PC-9 (cell line): ENCODE measurements around the gene ZNF580. TPM values are rescaled to one million over a fixed set of nuclear protein-coding genes. Genes with fewer than 3 reads are reported as not detected.
A peak's percentile ranks its signal among the peaks of the same experiment; 100 is the strongest.

Experiments used
- BruUV-seq: library from RNA; stranded (reverse); fragments of 400-500 nt; replicated peaks from 2 replicates; lab custom pipeline; 2021; lab: Mats Ljungman, UMichigan
- CTCF ChIA-PET: fragments of 300-600 bp; sonication (Branson Sonifier 250); formaldehyde crosslinking; loops from one replicate; lab custom pipeline; 2022; ENCODE audit warnings: antibody characterized with exemption; lab: Charles Lee
- POLR2A ChIA-PET: fragments of 300-600 bp; sonication (Branson Sonifier 250); formaldehyde crosslinking; loops from one replicate; lab custom pipeline; 2022; ENCODE audit warnings: antibody characterized with exemption; ENCODE audit not compliant: unreplicated experiment; lab: Charles Lee
- DNase-seq, 2 experiments: peaks; one replicate each; pipeline versions ENCODE4 v3.0.0 to v3.0.0-alpha.2; 2015 to 2022; ENCODE audit warnings: mixed read lengths in 1 of 2
- H2AFZ ChIP-seq: fragments of 200-600 bp; sonication (generic); 2 replicates; pipeline ENCODE4 v1.8.1; 2017; ENCODE audit warnings: antibody characterized with exemption
- H3F3A ChIP-seq: fragments of 200-600 bp; sonication (generic); 2 replicates; pipeline ENCODE4 v1.8.1; 2017; ENCODE audit warnings: antibody characterized with exemption, mild to moderate bottlenecking, low read depth; ENCODE audit not compliant: insufficient read depth
- H3K27ac ChIP-seq: fragments of 200-600 bp; sonication (generic); 2 replicates; pipeline ENCODE4 v1.6.1; 2016; ENCODE audit warnings: mixed run types
- H3K27me3 ChIP-seq: fragments of 200-600 bp; sonication (generic); 2 replicates; pipeline ENCODE4 v1.6.1; 2016; ENCODE audit warnings: low read depth, mixed run types; ENCODE audit not compliant: insufficient read depth
- H3K36me3 ChIP-seq: fragments of 200-600 bp; sonication (generic); 2 replicates; pipeline ENCODE4 v1.6.1; 2016; ENCODE audit warnings: low read depth, mixed run types
- H3K4me1 ChIP-seq: fragments of 200-600 bp; sonication (generic); replicated peaks from 2 replicates; pipeline ENCODE4 v1.6.1; 2016; ENCODE audit warnings: mixed run types; ENCODE audit not compliant: insufficient read depth
- H3K4me2 ChIP-seq: fragments of 200-600 bp; sonication (generic); 2 replicates; pipeline ENCODE4 v1.6.1; 2017; ENCODE audit warnings: mixed run types
- H3K4me3 ChIP-seq: fragments of 200-600 bp; sonication (generic); 2 replicates; pipeline ENCODE4 v1.6.1; 2016; ENCODE audit warnings: mixed run types
- H3K79me2 ChIP-seq: fragments of 200-600 bp; sonication (generic); 2 replicates; pipeline ENCODE4 v1.6.1; 2017; ENCODE audit warnings: low read depth, mixed run types
- H3K9me2 ChIP-seq: fragments of 200-600 bp; sonication (generic); 2 replicates; pipeline ENCODE4 v1.8.1; 2017; ENCODE audit warnings: mild to moderate bottlenecking; ENCODE audit not compliant: insufficient read depth
- H3K9me3 ChIP-seq: fragments of 200-600 bp; sonication (generic); 2 replicates; pipeline ENCODE4 v1.8.1; 2016; ENCODE audit warnings: low read depth; ENCODE audit not compliant: insufficient read depth
- H4K20me1 ChIP-seq: fragments of 200-600 bp; sonication (generic); 2 replicates; pipeline ENCODE4 v1.8.1; 2017; ENCODE audit not compliant: insufficient read depth
- CTCF ChIP-seq: fragments of 200-600 bp; sonication (generic); conservative IDR thresholded peaks from 2 replicates; pipeline ENCODE4 v1.6.1; 2017; ENCODE audit warnings: mixed run types, antibody characterized with exemption, mild to moderate bottlenecking, moderate library complexity
- EZH2 ChIP-seq: fragments of 200-600 bp; sonication (generic); IDR thresholded peaks from 2 replicates; pipeline ENCODE4 v1.8.0; 2017; ENCODE audit warnings: antibody characterized with exemption, low read depth
- intact Hi-C: fragments of 100-400 bp; cut with micrococcal nuclease; formaldehyde crosslinking; loops from one replicate; pipeline ENCODE4 v1.10.0; 2022; ENCODE audit not compliant: unreplicated experiment
- total RNA-seq: library from RNA; stranded (reverse); gene quantifications from 2 replicates; pipeline ENCODE4 v1.2.3, GENCODE V29; 2021

ZNF580 gene
- total RNA-seq, 1 experiment from 2014 or later, result 56.6 TPM

- intact Hi-C loops, result no loop called here
- Histone ChIP-seq H3K27ac (no peak overlapping the region), H2AFZ (no peak overlapping the region), H3K36me3 (peaks cover 48% of the 10 kb centered on the region), H3F3A (peaks cover 89% of the 10 kb centered on the region), H3K9me3 (no peaks in the 10 kb centered on the region), H3K27me3 (no peaks in the 10 kb centered on the region), H3K4me1 (peaks cover 56% of the 10 kb centered on the region), H3K4me3 (no peak overlapping the region), H3K79me2 (peaks cover 97% of the 10 kb centered on the region), H3K9me2 (no peaks in the 10 kb centered on the region), H4K20me1 (peaks cover 93% of the 10 kb centered on the region), H3K4me2 (no peak overlapping the region)
- POLR2A ChIA-PET, result no interaction called here
- no peak for TF ChIP-seq CTCF
- no peak for TF ChIP-seq EZH2
- CTCF ChIA-PET, result interaction anchor here (1.3 kb wide), 1 partner anchor 14 kb away, joined by 8 read pairs; the partner anchor contains the start of gene U2AF2
- DNase-seq, result no peak
- no TSS peak for BruUV-seq
These were observed 28.0 kb downstream of the ZNF580 start for GRCh38 chr19:55668603-55669348.

DNA sequence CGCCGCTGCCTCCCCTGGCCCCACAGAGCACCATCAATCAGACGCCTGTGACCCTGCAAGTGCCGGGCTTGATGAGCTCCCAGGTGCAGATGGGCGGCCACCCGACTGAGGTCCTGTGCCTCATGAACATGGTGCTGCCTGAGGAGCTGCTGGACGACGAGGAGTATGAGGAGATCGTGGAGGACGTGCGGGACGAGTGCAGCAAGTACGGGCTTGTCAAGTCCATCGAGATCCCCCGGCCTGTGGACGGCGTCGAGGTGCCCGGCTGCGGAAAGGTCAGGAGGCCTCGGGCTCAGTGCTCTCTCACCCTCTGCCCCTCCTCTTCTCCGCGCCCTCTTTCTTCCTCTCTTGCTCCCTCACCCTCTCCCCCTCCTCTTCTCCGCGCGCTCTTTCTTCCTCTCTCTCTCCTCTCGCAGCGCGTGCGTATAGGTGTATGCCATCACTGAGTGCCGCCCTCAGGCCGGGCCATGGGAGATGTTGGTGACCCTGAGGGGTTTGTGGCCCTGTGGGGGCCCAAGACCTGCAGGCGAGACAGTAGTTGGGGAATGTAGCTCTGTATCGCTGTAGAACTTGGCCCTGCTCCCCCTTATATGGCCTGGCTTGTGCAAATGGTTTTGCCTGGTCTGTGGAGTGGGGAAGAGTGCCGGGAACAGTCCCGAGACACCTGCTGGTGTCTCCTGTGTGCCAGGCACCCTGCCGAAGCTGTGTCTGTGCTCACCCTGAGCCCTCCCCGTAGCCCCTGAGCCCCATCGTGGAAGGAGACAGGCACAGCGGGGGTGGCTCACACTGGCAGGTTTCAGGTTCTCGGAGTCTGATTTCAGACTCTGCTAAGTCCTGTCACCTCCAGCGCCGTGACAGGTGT is 28.8 kb downstream of the ZNF580 start:
- BruUV-seq, result no TSS peak
- no peaks in the 10 kb centered on the region for H3K27me3 ChIP-seq
- H3K27ac ChIP-seq, result no peak overlapping the region
- H3F3A ChIP-seq, result peaks cover 86% of the 10 kb centered on the region
- no peak overlapping the region for H3K4me3 ChIP-seq
- no peak overlapping the region for H3K4me2 ChIP-seq
- POLR2A ChIA-PET, result no interaction called here
- no peak overlapping the region for H2AFZ ChIP-seq
- DNase-seq, result no peak
- H3K79me2 ChIP-seq, result peaks cover 89% of the 10 kb centered on the region
- peaks cover 61% of the 10 kb centered on the region for H3K4me1 ChIP-seq
- intact Hi-C loops, result no loop called here
- TF ChIP-seq CTCF, result no peak
- no peak for TF ChIP-seq EZH2
- H3K9me2 ChIP-seq, result no peaks in the 10 kb centered on the region
- no peaks in the 10 kb centered on the region for H3K9me3 ChIP-seq
- peaks cover 86% of the 10 kb centered on the region for H4K20me1 ChIP-seq
- CTCF ChIA-PET, result no interaction called here
- peaks cover 42% of the 10 kb centered on the region for H3K36me3 ChIP-seq

- ChIA-PET CTCF (no interaction called here), POLR2A (no interaction called here)
- Histone ChIP-seq H3K4me3 (no peak overlapping the region), H3K4me1 (peaks cover 61% of the 10 kb centered on the region), H3K27ac (no peak overlapping the region), H3K4me2 (peak overlapping the region; percentile 15; the same call in 1 of the 2 replicates), H3K27me3 (no peaks in the 10 kb centered on the region), H3K36me3 (peaks cover 42% of the 10 kb centered on the region), H3F3A (peaks cover 85% of the 10 kb centered on the region), H4K20me1 (peaks cover 82% of the 10 kb centered on the region), H3K9me2 (no peaks in the 10 kb centered on the region), H2AFZ (no peak overlapping the region), H3K9me3 (no peaks in the 10 kb centered on the region), H3K79me2 (peaks cover 85% of the 10 kb centered on the region)
- DNase-seq, result peak in 1 of 2 experiments; percentile 66
- BruUV-seq, result no TSS peak
- intact Hi-C loops, result no loop called here
- TF ChIP-seq EZH2 (no peak), CTCF (no peak)
These were observed 29.7 kb downstream of the ZNF580 start for GRCh38 chr19:55670280-55671053.
